Transverse colon (tissue), 4 donors: ENCODE data around the gene CADM1.

Experiments used
- CTCF ChIP-seq, 5 experiments: fragments of 200-600 bp in 3 of 5; fragments of 450-650 bp in 2 of 5; sonication (generic) in 3 of 5; IDR thresholded peaks; 1 replicate in 2 of 5; 2 replicates in 3 of 5; pipeline ENCODE4 v1.5.1; 2016 to 2017; ENCODE audit warnings: antibody characterized with exemption in 5 of 5, inconsistent platforms in 3 of 5, mild to moderate bottlenecking in 2 of 5, moderate library complexity in 1 of 5
- POLR2A ChIP-seq: fragments of 450-650 bp; IDR thresholded peaks from one replicate; pipeline ENCODE4 v1.6.1; 2016; ENCODE audit warnings: antibody characterized with exemption, mild to moderate bottlenecking, moderate library complexity
- POLR2AphosphoS5 ChIP-seq, 3 donors: sonication (generic); formaldehyde crosslinking; IDR thresholded peaks; one replicate each; pipeline ENCODE4 v1.6.1; 2016; ENCODE audit warnings: antibody characterized with exemption in 3 of 3

DNA sequence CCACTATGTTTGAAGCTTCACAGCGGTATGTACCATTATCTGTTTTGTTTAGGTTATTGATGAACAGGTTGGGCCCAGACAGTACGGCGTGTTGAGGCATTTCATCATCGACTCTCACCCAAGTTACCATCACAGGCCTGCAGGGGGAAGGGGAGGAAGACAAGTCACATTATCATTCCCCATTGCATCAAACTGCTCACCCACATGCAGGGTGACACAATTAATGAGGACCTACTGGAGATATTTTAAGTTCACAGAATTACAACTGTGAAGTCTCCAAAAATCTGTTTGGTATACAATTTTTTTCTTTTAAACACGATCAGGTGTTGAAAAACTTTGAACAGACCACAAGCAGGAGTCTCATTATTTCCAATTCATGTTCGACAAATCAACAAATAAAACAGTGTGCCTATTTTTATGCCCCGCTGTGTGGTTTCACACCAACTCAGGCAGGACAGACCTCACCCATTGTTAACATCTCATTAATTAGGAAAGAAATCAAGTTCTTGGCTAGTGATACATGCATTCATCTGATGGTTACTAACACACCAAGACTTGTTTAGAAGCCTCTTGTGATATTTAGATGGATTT is 289.5 kb downstream of the CADM1 start:
- TF ChIP-seq CTCF (IDR thresholded peaks at IDR 0.05) (no peak), POLR2A (no peak), POLR2AphosphoS5 (IDR thresholded peaks at IDR 0.05) (no peak)
